CD4-positive, alpha-beta T cell treated with Interleukin-4 for 1 hour (primary cell): ENCODE results near the gene PIK3R3.
"Not testable (repeated sequence)": the region's sequence is repeated elsewhere in the genome, so short reads cannot be mapped to it uniquely, and the experiment has no call there.

ENCODE experiments used
- DNase-seq, 2 donors: peaks; one replicate each; pipeline ENCODE4 v3.0.0-alpha.2; 2020 to 2022

The PIK3R3 gene

DNA sequence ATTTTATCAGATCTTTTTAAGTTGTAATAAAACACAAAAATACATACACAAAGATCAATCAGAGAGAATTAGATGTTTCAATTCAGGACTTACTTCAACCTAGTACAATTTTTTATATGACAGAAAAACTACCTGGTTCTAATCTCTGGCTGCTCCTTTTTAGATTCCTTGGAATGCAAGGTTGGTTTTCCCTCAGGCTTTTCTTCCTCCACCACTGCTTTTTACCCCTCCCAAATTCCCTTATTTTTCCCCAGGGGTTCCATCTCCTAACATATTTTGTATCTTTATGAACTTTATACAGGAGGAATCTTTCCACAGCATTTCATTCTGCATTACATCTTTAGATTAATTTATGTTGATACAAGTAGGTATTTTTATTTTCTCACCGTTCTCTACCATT, 33.2 kb downstream of the PIK3R3 start:
- DNase-seq: no peak

GRCh38 chr1:46098027-46098712, 34.3 kb downstream of the PIK3R3 start:
- DNase-seq: no peak

- no peak for DNase-seq
These were observed 35.3 kb downstream of the PIK3R3 start for GRCh38 chr1:46097149-46097472.

DNA sequence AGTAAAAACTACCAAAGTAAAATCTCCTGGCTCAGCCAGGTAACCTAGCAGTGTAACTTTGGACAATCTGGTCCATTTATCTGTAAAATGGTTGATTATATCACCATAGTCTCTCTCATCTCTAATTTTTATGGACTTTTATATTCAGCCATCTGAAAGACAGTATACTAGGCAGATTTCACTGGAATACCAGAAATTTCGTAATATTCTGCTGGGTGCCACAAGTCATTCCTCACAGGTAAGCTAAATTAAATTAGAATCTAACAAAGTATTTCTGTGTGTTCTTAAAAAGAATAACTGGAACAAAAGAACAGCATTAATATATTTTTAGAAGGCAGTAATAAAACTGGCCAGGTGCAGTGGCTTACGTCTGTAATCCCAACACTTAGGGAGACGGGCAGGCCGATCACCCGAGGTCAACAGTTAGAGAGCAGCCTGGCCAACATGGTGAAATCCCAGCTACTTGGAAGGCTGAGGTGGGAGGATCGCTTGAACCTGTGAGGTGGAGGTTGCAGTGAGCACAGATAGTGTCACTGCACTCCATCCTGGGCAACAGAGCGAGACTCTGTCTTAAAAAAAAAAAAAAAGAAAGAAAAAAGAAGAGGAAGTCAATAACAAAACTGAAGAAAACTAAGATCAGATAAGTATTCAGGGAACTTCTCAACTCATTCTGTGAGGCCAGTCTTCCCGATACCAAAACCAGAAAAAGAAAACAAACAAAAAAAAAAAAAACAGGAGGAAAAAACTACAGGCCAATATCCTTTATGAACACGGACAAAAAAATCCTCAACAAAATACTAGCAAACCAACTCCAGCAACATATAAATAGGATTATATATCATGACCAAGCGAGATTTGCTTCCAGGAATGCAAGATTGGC, 35.9 kb downstream of the PIK3R3 start:
- DNase-seq: no peak

GRCh38 chr1:46095110-46095509, 37.3 kb downstream of the PIK3R3 start:
- DNase-seq: not testable (repeated sequence)

- no peak for DNase-seq
These were observed 37.9 kb downstream of the PIK3R3 start for GRCh38 chr1:46094471-46095005.

- not testable (repeated sequence) for DNase-seq
These were observed 38.6 kb downstream of the PIK3R3 start for GRCh38 chr1:46093832-46094231.

GRCh38 chr1:46087891-46088290, 44.5 kb downstream of the PIK3R3 start:
- no peak for DNase-seq

DNA sequence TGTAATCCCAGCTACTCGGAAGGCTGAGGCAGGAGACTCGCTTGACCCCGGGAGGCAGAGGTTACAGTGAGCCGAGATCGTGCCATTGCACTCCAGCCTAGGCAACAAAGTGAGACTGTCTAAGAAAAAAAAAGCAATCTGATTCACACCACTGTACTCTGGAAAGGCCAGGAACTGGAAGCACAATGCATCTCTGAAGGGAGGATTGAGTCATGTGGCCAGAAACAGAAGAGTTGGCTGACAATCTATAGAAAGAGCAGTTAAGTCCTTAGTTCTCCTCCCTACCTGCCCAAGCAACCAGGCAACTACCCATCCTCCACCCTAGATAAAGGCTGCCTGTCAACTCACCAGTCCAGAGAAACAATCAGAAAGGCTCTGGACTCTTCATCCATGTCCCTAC, 45.9 kb downstream of the PIK3R3 start:
- no peak for DNase-seq

DNA sequence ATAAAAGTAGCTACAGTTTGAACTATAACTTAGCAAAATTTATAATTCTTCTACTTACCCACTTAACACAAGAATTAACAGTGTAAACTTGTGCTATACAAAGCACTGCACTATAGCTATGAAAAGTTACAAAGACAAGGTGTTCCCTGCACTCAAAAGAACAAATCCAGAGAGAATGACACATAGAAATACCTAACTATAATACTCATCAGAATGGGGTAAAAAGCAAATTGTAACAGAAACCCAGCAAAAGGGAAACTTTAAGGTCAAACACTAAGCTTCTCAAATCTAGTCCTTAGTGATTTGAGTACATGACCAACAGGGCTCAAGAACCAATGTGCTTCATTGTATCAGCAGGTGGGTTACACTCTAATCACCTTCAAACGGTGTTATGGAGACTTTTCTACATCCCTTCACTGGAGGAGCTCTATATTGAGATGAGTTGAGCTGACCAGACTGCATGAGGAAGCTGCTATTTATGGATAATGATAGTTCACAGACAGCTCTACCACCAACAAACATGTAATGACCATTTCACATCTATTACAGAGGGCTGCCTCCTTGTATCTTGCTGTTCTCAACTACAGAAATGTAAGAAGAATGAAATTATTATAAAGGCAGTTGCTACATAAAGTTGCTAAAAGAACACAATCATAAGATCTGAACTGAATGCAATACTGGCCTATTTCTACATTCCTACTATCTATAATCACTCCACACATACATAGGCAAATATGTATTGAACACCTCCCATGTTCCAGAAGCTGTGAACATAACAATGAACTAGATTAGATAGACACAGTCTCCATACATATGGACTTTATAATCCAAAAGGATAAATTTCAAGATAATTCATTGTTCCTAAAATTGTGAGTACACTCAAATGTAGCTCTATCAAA, 47.6 kb downstream of the PIK3R3 start:
- no peak for DNase-seq

- no peak for DNase-seq
These were observed 48.9 kb downstream of the PIK3R3 start for GRCh38 chr1:46083579-46083978.

- no peak for DNase-seq
These were observed 50.8 kb downstream of the PIK3R3 start for GRCh38 chr1:46081619-46082018.

GRCh38 chr1:46081206-46081605, 51.2 kb downstream of the PIK3R3 start:
- DNase-seq: no peak

DNA sequence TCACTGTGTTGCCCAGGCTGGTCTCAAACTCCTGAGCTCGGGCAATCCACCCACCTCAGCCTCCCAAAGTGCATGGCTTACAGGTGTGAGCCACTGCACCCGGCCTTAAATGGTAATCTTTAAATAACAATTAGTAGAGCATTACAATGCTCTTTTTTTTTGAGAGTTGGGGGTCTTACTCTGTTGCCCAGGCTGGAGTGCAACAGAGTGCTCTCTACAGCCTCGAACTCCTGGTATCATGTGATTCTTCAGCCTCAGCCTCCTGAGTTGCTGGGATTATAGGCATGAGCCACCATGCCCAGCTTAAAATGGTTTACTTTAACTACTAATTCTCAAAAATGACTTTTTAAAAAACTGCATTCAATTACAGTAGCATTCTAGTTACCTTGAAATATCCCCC, 52.2 kb downstream of the PIK3R3 start:
- no peak for DNase-seq

GRCh38 chr1:46077644-46078043, 54.8 kb downstream of the PIK3R3 start:
- no peak for DNase-seq

DNA sequence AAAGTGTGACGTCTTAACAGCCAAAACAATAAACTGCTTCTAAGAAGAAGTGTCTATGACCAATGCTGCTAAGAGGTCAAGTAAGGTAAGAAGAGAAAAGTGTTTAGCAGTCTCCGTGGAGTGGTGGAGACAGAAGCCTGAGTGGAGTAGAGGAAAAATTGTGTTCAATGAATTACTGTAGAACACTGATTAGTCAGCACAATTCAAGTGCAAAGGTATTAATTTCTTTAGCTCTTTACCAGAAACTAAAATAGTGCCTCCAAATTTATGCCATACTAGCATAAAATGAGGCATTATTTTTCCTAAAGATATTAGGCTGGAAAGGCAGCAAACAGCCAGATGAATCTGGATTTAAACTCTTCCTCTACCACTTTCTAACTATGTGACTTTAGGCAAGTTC, 56.1 kb downstream of the PIK3R3 start:
- DNase-seq: no peak

DNA sequence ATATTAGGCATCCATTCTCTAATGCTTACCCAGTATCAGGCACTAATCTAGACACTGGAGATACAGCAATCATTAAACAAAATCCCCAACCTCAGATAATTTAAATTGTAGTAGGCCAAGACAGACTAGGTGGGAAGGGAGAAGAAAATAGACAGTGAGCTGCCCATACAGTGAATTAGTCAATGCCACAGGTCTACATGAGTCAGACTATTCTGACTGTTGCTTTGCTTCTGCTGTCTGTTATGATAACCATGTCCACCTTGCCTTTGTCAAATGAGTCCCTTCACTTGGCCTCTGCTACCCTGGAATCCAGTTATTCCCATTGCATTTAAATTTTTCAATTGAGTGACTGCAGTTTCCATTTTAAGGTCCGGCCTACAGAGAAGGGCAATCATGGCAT, 59.5 kb downstream of the PIK3R3 start:
- no peak for DNase-seq

- DNase-seq: no peak
These were observed 62.1 kb downstream of the PIK3R3 start for GRCh38 chr1:46070164-46070814.

- DNase-seq: no peak
These were observed 63.9 kb downstream of the PIK3R3 start for GRCh38 chr1:46068525-46068924.

- no peak for DNase-seq
These were observed 64.8 kb downstream of the PIK3R3 start for GRCh38 chr1:46067652-46068051.

GRCh38 chr1:46065405-46065804, 67.0 kb downstream of the PIK3R3 start:
- peak in 1 of 2 donors; percentile 56 for DNase-seq

- no peak for DNase-seq
These were observed 67.7 kb downstream of the PIK3R3 start for GRCh38 chr1:46064708-46065107.
